Endodermal cell (in vitro differentiated cells): ENCODE results near the gene TRA2B. TPM values are rescaled to one million over a fixed set of nuclear protein-coding genes. Genes with fewer than 3 reads are reported as not detected.

Experiments
- DNase-seq: peaks from one replicate; pipeline ENCODE4 v3.0.0-alpha.2; 2017
- H3K27ac ChIP-seq: 2 replicates; pipeline ENCODE4 v1.5.1; 2013; ENCODE audit warnings: mild to moderate bottlenecking, low read depth, low read length, moderate library complexity
- H3K27me3 ChIP-seq: 2 replicates; pipeline ENCODE4 v1.6.1; 2013; ENCODE audit warnings: mild to moderate bottlenecking, low read length, moderate library complexity; ENCODE audit not compliant: insufficient read depth, control insufficient read depth, poor library complexity, severe bottlenecking
- H3K36me3 ChIP-seq: 2 replicates; pipeline ENCODE4 v1.7.0; 2013; ENCODE audit warnings: mild to moderate bottlenecking, low read length, moderate library complexity; ENCODE audit not compliant: control insufficient read depth, insufficient read depth
- H3K4me1 ChIP-seq: one replicate; pipeline ENCODE4 v1.7.0; 2013; ENCODE audit warnings: low read length; ENCODE audit not compliant: control insufficient read depth, insufficient read depth
- H3K4me3 ChIP-seq: 2 replicates; pipeline ENCODE4 v1.5.1; 2013; ENCODE audit warnings: mild to moderate bottlenecking, low read length, moderate library complexity
- H3K9ac ChIP-seq: 2 replicates; pipeline ENCODE4 v1.6.1; 2013; ENCODE audit warnings: mild to moderate bottlenecking, low read length, moderate library complexity; ENCODE audit not compliant: poor library complexity, severe bottlenecking; ENCODE audit errors: extremely low read depth
- H3K9me3 ChIP-seq: 2 replicates; pipeline ENCODE4 v1.6.1; 2013; ENCODE audit warnings: mild to moderate bottlenecking, low read length, moderate library complexity; ENCODE audit not compliant: control insufficient read depth
- H3K27ac Mint-ChIP-seq: 2 replicates; pipeline ENCODE4 v1.8.0; 2020; ENCODE audit warnings: mixed read lengths
- H3K27me3 Mint-ChIP-seq: 2 replicates; pipeline ENCODE4 v1.8.0; 2021; ENCODE audit warnings: mild to moderate bottlenecking, mixed read lengths; ENCODE audit not compliant: insufficient read depth
- H3K36me3 Mint-ChIP-seq: 2 replicates; pipeline ENCODE4 v1.8.0; 2020; ENCODE audit warnings: low read depth, mixed read lengths
- H3K4me1 Mint-ChIP-seq: 2 replicates; pipeline ENCODE4 v1.8.0; 2020; ENCODE audit warnings: mixed read lengths
- H3K4me3 Mint-ChIP-seq: 2 replicates; pipeline ENCODE4 v1.8.0; 2020; ENCODE audit warnings: mild to moderate bottlenecking, moderate library complexity, mixed read lengths
- H3K9me3 Mint-ChIP-seq: 2 replicates; pipeline ENCODE4 v1.8.0; 2020; ENCODE audit warnings: mild to moderate bottlenecking, mixed read lengths
- CTCF ChIP-seq: fragments of 200-600 bp; sonication (generic); conservative IDR thresholded peaks from 2 replicates; pipeline ENCODE4 v1.5.0; 2021; ENCODE audit warnings: antibody characterized with exemption, mild to moderate bottlenecking
- WGBS, 2 experiments: methylation state at CpG; one replicate each; pipeline versions ENCODE4 v1.1.5 to v1.1.7; 2013; ENCODE audit warnings: missing lambda C conversion rate in 2 of 2, mixed read lengths in 1 of 2; ENCODE audit not compliant: insufficient coverage in 1 of 2, insufficient read length in 1 of 2; 5-methylcytosine and 5-hydroxymethylcytosine counted together
- total RNA-seq, 2 donors: library from RNA; stranded (reverse); fragmentation: NEBNext Ultra II Directional in 1 of 2; extraction: Animal tissue kit (Norgen Biotek cat#: 25700) in 1 of 2; gene quantifications; 2 replicates in 1 of 2; 3 replicates in 1 of 2; pipeline ENCODE4 v1.2.1, GENCODE V29; 2021

Gene TRA2B
- total RNA-seq, 2 donors from 2014 or later, result 222 to 230 TPM

- H3K9me3 ChIP-seq, result no peaks in the 10 kb centered on the region
- H3K9ac ChIP-seq, result no peak overlapping the region
- no peaks in the 10 kb centered on the region for H3K27me3 Mint-ChIP-seq
- no peak overlapping the region for H3K27ac ChIP-seq
- H3K4me1 Mint-ChIP-seq, result no peaks in the 10 kb centered on the region
- no peak for DNase-seq
- 88 to 100% methylated on average over 1 of the region's 1 CpG for WGBS, 2 experiments
- H3K9me3 Mint-ChIP-seq, result no peaks in the 10 kb centered on the region
- H3K27me3 ChIP-seq, result no peaks in the 10 kb centered on the region
- H3K36me3 Mint-ChIP-seq, result no peaks in the 10 kb centered on the region
- H3K4me1 ChIP-seq, result no peaks in the 10 kb centered on the region
- H3K4me3 Mint-ChIP-seq, result no peak overlapping the region
- TF ChIP-seq CTCF, result no peak
- no peak overlapping the region for H3K27ac Mint-ChIP-seq
- no peak overlapping the region for H3K4me3 ChIP-seq
- no peaks in the 10 kb centered on the region for H3K36me3 ChIP-seq
Measured at GRCh38 chr3:185884641-185885040, 53.2 kb downstream of the TRA2B start.

DNA sequence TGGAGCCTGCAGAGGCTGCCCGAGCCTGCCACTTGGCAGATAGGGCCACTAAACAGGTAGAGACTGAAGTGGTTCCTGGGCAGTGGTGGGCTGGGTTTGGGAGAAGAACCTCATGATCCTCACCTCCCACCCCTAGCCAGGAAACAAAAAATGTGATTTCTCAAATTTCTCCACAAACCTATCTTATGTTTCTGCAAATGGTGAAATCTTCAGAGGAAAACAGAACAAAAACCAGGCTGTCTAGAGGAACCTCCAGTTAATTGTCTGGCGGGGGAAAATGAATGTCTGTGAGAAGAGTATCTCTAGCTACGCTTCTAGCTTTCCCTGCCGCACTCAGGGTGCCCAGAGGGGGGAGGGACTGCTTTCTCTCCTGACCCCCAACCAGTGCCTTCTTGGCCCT, 55.9 kb downstream of the TRA2B start:
- no peak for TF ChIP-seq CTCF
- Mint-ChIP-seq H3K27ac (no peak overlapping the region), H3K27me3 (no peaks in the 10 kb centered on the region), H3K36me3 (no peaks in the 10 kb centered on the region), H3K4me1 (no peaks in the 10 kb centered on the region), H3K9me3 (no peaks in the 10 kb centered on the region), H3K4me3 (no peak overlapping the region)
- Histone ChIP-seq H3K27ac (no peak overlapping the region), H3K36me3 (no peaks in the 10 kb centered on the region), H3K27me3 (no peaks in the 10 kb centered on the region), H3K9me3 (no peaks in the 10 kb centered on the region), H3K4me3 (no peak overlapping the region), H3K9ac (no peak overlapping the region), H3K4me1 (no peaks in the 10 kb centered on the region)
- DNase-seq, result no peak
- 96 to 100% methylated on average over 1 to 4 of the region's 4 CpGs for WGBS, 2 experiments

DNA sequence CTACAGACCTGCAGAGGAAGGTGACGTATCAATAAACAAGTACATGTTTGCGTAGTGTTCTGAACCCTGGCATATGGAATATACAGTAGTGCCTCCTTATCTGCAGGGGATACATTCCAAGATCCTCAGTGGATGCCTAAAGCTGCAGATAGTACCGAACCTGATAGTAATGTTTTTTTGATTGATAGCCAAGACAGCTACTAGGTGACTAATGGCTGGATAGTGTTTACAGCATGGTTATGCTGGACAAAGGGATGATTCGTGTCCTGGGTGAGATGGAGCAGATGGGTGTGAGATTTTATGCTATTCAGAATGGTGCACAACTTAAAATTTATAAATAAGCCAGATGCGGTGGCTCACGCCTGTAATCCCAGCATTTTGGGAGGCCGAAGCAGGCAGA, 57.2 kb downstream of the TRA2B start:
- no peak for DNase-seq
- Mint-ChIP-seq H3K27me3 (no peaks in the 10 kb centered on the region), H3K4me1 (no peaks in the 10 kb centered on the region), H3K9me3 (no peaks in the 10 kb centered on the region), H3K36me3 (no peaks in the 10 kb centered on the region), H3K27ac (no peak overlapping the region), H3K4me3 (no peak overlapping the region)
- Histone ChIP-seq H3K9me3 (no peaks in the 10 kb centered on the region), H3K27ac (no peak overlapping the region), H3K27me3 (no peaks in the 10 kb centered on the region), H3K36me3 (no peaks in the 10 kb centered on the region), H3K9ac (no peak overlapping the region), H3K4me1 (no peaks in the 10 kb centered on the region), H3K4me3 (no peak overlapping the region)
- 94 to 98% methylated on average over 6 to 7 of the region's 7 CpGs for WGBS, 2 experiments
- no peak for TF ChIP-seq CTCF
